A673 (cell line): Measurements from ENCODE around the gene NKD2. TPM values are rescaled to one million over a fixed set of nuclear protein-coding genes. Genes with fewer than 3 reads are reported as not detected.
"Not testable (repeated sequence)": the region's sequence is repeated elsewhere in the genome, so short reads cannot be mapped to it uniquely, and the experiment has no call there.

Experiments used
- BruUV-seq: library from RNA; stranded (reverse); fragments of 400-500 nt; replicated peaks from 2 replicates; lab custom pipeline; 2021; lab: Mats Ljungman, UMichigan
- CTCF ChIA-PET: fragments of 300-600 bp; sonication (Branson Sonifier 250); formaldehyde crosslinking; loops from one replicate; lab custom pipeline; 2022; ENCODE audit warnings: antibody characterized with exemption; lab: Charles Lee
- POLR2A ChIA-PET: fragments of 300-600 bp; sonication (Branson Sonifier 250); formaldehyde crosslinking; loops from one replicate; lab custom pipeline; 2022; ENCODE audit warnings: antibody characterized with exemption; ENCODE audit not compliant: low non-redundant PET; lab: Charles Lee
- DNase-seq: peaks from one replicate; pipeline ENCODE4 v3.0.0-alpha.2; 2015; ENCODE audit warnings: low spot score
- H3K27ac ChIP-seq: fragments of 200-600 bp; sonication (generic); 2 replicates; pipeline ENCODE4 v1.5.1; 2016; ENCODE audit warnings: mixed run types, low read depth, mild to moderate bottlenecking, mixed read lengths, antibody characterized with exemption, low read length; ENCODE audit not compliant: poor library complexity, severe bottlenecking
- H3K27me3 ChIP-seq: fragments of 200-600 bp; sonication (generic); replicated peaks from 2 replicates; pipeline ENCODE4 v1.6.1; 2017; ENCODE audit warnings: mixed run types, low read depth, mild to moderate bottlenecking, mixed read lengths, antibody characterized with exemption, low read length; ENCODE audit not compliant: insufficient read depth, poor library complexity
- H3K36me3 ChIP-seq: fragments of 200-600 bp; sonication (generic); 2 replicates; pipeline ENCODE4 v1.6.1; 2016; ENCODE audit warnings: mixed run types, mild to moderate bottlenecking, mixed read lengths, antibody characterized with exemption, low read length; ENCODE audit not compliant: insufficient read depth, poor library complexity, severe bottlenecking
- H3K4me1 ChIP-seq: fragments of 200-600 bp; sonication (generic); 2 replicates; pipeline ENCODE4 v1.6.1; 2017; ENCODE audit warnings: mixed run types, mild to moderate bottlenecking, mixed read lengths, antibody characterized with exemption, low read length; ENCODE audit not compliant: insufficient read depth, poor library complexity, severe bottlenecking
- H3K4me3 ChIP-seq: fragments of 200-600 bp; sonication (generic); 2 replicates; pipeline ENCODE4 v1.5.1; 2016; ENCODE audit warnings: low read depth, mixed run types, mild to moderate bottlenecking, mixed read lengths, low read length; ENCODE audit not compliant: poor library complexity, severe bottlenecking
- H3K9me3 ChIP-seq: fragments of 200-600 bp; sonication (generic); 2 replicates; pipeline ENCODE4 v1.6.1; 2016; ENCODE audit warnings: mixed run types, low read depth, mild to moderate bottlenecking, mixed read lengths, antibody characterized with exemption, low read length; ENCODE audit not compliant: poor library complexity, severe bottlenecking
- EZH2 ChIP-seq: fragments of 200-600 bp; sonication (generic); IDR thresholded peaks from 2 replicates; pipeline ENCODE4 v1.6.1; 2017; ENCODE audit warnings: borderline replicate concordance, low read depth, mild to moderate bottlenecking, mixed read lengths, antibody characterized with exemption, low read length; ENCODE audit not compliant: poor library complexity, severe bottlenecking
- intact Hi-C: fragments of 100-400 bp; cut with micrococcal nuclease; formaldehyde crosslinking; loops from one replicate; pipeline ENCODE4 v1.10.0; 2022; ENCODE audit not compliant: unreplicated experiment
- total RNA-seq: library from RNA; stranded (reverse); gene quantifications from 2 replicates; pipeline ENCODE4 v1.2.3, GENCODE V29; 2021
- TF ChIP-seq, protein P1 (sequence below): fragments of 300-800, 200-600 bp; sonication (generic); conservative IDR thresholded peaks from 2 replicates; pipeline ENCODE4 v1.5.1; 2017; ENCODE audit warnings: low read depth, mild to moderate bottlenecking, antibody characterized with exemption, low read length, moderate library complexity, mixed read lengths

The NKD2 gene
- total RNA-seq, 1 experiment from 2014 or later: 23.5 TPM

- H3K4me1 ChIP-seq: peaks cover 23% of the 10 kb centered on the region
- H3K36me3 ChIP-seq: peaks cover 2% of the 10 kb centered on the region
- POLR2A ChIA-PET: interaction anchor here (0.7 kb wide), 1 partner anchor 78 kb away, joined by 10 read pairs; no protein-coding TSS in a partner anchor
- H3K27ac ChIP-seq: peak overlapping the region; percentile 71
- intact Hi-C loops: no loop called here
- CTCF ChIA-PET: interaction anchor here (0.6 kb wide), 1 partner anchor 625 kb away, joined by 3 read pairs; no protein-coding TSS in a partner anchor
- BruUV-seq: no TSS peak
- no peak for TF ChIP-seq EZH2
- TF ChIP-seq, protein P1, sequence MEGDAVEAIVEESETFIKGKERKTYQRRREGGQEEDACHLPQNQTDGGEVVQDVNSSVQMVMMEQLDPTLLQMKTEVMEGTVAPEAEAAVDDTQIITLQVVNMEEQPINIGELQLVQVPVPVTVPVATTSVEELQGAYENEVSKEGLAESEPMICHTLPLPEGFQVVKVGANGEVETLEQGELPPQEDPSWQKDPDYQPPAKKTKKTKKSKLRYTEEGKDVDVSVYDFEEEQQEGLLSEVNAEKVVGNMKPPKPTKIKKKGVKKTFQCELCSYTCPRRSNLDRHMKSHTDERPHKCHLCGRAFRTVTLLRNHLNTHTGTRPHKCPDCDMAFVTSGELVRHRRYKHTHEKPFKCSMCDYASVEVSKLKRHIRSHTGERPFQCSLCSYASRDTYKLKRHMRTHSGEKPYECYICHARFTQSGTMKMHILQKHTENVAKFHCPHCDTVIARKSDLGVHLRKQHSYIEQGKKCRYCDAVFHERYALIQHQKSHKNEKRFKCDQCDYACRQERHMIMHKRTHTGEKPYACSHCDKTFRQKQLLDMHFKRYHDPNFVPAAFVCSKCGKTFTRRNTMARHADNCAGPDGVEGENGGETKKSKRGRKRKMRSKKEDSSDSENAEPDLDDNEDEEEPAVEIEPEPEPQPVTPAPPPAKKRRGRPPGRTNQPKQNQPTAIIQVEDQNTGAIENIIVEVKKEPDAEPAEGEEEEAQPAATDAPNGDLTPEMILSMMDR: no peak
- no peak overlapping the region for H3K4me3 ChIP-seq
- H3K27me3 ChIP-seq: no peaks in the 10 kb centered on the region
- no peak for DNase-seq
- no peaks in the 10 kb centered on the region for H3K9me3 ChIP-seq
Observed at GRCh38 chr5:1019001-1019905, 10.7 kb downstream of the NKD2 start.

DNA sequence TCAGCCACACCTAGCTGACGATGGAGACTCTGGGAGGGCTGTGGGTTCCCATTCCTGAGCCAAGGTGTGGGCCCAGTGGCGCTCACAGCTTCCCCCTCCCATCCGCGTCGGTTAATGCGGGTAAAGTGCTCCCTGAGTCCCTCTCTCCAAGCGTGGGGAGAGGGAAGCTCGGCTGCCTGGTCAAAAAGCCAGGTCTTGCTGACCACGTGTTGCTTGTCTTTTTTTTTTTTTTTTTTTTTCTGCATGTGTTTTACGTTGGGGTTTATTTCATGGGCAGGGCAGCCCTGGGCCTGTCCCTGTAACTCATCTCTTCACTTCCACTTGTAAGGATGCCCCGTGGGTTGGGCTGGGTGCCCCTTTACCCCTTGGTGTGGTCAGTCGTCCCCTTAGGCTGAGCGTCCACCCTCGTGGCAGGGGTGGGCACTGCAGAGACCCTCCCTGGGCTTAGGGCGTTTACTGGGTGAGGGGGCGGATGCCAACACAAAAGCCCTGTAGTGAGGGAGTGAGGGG lies 11.9 kb downstream of the NKD2 start:
- no TSS peak for BruUV-seq
- TF ChIP-seq, protein P1: no peak
- TF ChIP-seq EZH2: no peak
- Histone ChIP-seq H3K36me3 (peaks cover 2% of the 10 kb centered on the region), H3K4me3 (no peak overlapping the region), H3K27me3 (no peaks in the 10 kb centered on the region), H3K4me1 (peaks cover 23% of the 10 kb centered on the region), H3K27ac (peak overlapping the region; percentile 71), H3K9me3 (no peaks in the 10 kb centered on the region)
- CTCF ChIA-PET: no interaction called here
- DNase-seq: no peak
- intact Hi-C loops: no loop called here
- POLR2A ChIA-PET: no interaction called here

- POLR2A ChIA-PET: no interaction called here
- DNase-seq: peak; percentile 63
Observed at GRCh38 chr5:1021136-1021968, 12.8 kb downstream of the NKD2 start.

GRCh38 chr5:1021969-1022336 lies 13.4 kb downstream of the NKD2 start:
- CTCF ChIA-PET, H3K27me3 ChIP-seq, H3K4me3 ChIP-seq, DNase-seq, BruUV-seq, intact Hi-C loops, POLR2A ChIA-PET, H3K36me3 ChIP-seq, H3K27ac ChIP-seq, H3K9me3 ChIP-seq: not testable (repeated sequence)
- peaks cover 23% of the 10 kb centered on the region for H3K4me1 ChIP-seq

More at GRCh38 chr5:1021136-1021968, 12.8 kb downstream of the NKD2 start:
- no TSS peak for BruUV-seq
- TF ChIP-seq, protein P1: no peak
- TF ChIP-seq EZH2: no peak
- peaks cover 23% of the 10 kb centered on the region for H3K4me1 ChIP-seq
- no peak overlapping the region for H3K27ac ChIP-seq
- H3K27me3 ChIP-seq: no peaks in the 10 kb centered on the region
- CTCF ChIA-PET: no interaction called here
- no peak overlapping the region for H3K4me3 ChIP-seq
- no peaks in the 10 kb centered on the region for H3K9me3 ChIP-seq
- intact Hi-C loops: no loop called here
- H3K36me3 ChIP-seq: peaks cover 2% of the 10 kb centered on the region
